Left ventricle myocardium superior (tissue), 1 donor: Measurements from ENCODE around the gene PTPRN2. TPM values are rescaled to one million over a fixed set of nuclear protein-coding genes. Genes with fewer than 3 reads are reported as not detected.

Experiments
- ATAC-seq: fragments of 200-7000 bp; cut with Tn5 transposase; one replicate; pipeline ENCODE4 v1.9.1; 2020; ENCODE audit warnings: mild to moderate bottlenecking, moderate library complexity
- DNase-seq: peaks from one replicate; pipeline ENCODE4 v3.0.0-alpha.2; 2020
- intact Hi-C: fragments of 100-400 bp; cut with micrococcal nuclease; formaldehyde crosslinking; loops from one replicate; pipeline ENCODE4 v1.11.0; 2022
- total RNA-seq: library from RNA; stranded (reverse); fragmentation: NEBNext Ultra II Directional; extraction: Animal tissue kit (Norgen Biotek cat#: 25700); gene quantifications from one replicate; pipeline ENCODE4 v1.2.1, GENCODE V29; 2021
- donor health status: DM: no; HTN: yes; CAD: no; lungs with severe emphysema.

PTPRN2 gene
- total RNA-seq, 1 donor from 2014 or later = 1.3 TPM

GRCh38 chr7:158266426-158266816 is 321.2 kb downstream of the PTPRN2 start:
- ATAC-seq (no peak), DNase-seq (peak; percentile 4)
- intact Hi-C loops = no loop called here

- intact Hi-C loops = no loop called here
- peak; percentile 7 for DNase-seq
- no peak for ATAC-seq
These were observed 321.9 kb downstream of the PTPRN2 start for GRCh38 chr7:158265743-158266080.

GRCh38 chr7:158264881-158265742 is 322.5 kb downstream of the PTPRN2 start:
- DNase-seq (peak; percentile 27), ATAC-seq (no peak)
- intact Hi-C loops = no loop called here

DNA sequence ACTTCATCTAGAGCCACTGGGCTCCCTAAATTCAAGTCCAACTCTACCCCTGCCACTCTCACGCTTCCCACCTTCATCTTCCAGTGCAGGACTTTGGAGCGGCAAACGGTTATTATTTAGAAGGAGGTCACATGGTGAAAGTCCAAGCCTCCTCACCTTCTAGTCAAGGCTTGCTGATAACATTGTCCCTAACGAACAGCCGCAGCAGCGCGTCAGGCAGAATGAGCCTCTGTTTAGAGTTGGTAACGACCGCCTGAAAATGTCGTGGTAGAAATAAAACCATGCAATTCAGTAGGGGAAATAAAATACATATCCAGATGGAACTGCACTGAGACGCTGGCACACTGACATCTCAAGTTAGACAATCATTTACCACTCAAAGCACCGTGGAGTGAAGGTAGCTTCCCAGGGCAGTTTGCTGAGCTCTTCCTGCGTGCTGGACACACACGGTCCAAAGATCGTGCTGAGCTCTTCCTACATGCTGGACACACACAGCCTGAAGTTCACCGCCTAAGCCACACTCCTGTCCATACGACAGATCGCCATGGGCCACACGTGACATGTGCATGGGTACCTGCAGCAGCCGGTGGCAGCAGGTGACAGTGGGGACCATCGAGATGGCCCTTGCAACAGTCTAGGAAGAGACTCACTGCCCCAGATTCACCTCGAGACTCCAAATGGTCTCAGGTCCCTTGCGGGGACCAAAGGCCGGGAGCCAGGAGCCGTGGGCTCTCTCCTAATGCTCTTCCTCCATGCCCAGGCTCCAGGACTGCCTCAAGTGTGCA is 323.5 kb downstream of the PTPRN2 start:
- peak; percentile 12 for DNase-seq
- intact Hi-C loops = no loop called here
- no peak for ATAC-seq

DNA sequence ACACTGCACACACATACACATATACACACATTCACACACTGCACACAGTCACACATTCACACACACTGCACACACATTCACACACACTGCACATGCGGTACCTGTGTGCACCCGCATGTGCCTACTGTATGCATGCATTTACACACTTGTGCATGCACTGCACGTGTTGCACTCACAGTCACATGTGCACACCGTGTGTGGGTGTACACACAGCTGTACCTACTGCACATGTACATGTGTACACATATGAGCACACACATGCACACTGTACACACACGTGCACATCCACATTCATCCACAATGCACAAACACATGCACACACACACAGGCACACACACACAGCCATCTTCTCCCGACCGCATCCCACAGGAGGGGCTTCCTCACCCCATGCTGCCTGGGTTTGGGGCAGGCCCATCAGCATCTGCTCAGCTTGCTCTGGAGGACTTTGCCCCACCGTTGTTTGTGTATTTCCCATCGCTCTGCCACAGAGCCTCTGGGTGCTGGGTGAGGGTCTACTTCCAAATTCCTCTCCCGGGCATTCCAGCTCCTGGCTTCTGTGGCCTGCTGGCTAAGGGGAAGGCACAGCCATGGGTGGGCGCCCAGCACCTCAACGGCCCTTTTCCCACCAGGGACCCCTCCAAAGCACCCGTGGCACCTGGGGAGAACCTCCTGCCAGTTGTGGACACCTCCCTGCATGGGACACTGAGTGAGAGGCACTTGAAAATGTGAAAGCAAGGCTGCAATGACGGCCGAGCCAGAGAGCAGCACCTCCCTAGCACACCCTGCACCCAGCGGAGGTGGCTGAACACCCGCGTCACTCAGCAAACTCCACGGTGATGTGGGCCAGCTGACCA is 324.3 kb downstream of the PTPRN2 start:
- DNase-seq (peak; percentile 13), ATAC-seq (no peak)
- intact Hi-C loops = no loop called here

GRCh38 chr7:158262284-158263109 is 325.1 kb downstream of the PTPRN2 start:
- ATAC-seq = no peak
- DNase-seq = no peak
- intact Hi-C loops = no loop called here

DNA sequence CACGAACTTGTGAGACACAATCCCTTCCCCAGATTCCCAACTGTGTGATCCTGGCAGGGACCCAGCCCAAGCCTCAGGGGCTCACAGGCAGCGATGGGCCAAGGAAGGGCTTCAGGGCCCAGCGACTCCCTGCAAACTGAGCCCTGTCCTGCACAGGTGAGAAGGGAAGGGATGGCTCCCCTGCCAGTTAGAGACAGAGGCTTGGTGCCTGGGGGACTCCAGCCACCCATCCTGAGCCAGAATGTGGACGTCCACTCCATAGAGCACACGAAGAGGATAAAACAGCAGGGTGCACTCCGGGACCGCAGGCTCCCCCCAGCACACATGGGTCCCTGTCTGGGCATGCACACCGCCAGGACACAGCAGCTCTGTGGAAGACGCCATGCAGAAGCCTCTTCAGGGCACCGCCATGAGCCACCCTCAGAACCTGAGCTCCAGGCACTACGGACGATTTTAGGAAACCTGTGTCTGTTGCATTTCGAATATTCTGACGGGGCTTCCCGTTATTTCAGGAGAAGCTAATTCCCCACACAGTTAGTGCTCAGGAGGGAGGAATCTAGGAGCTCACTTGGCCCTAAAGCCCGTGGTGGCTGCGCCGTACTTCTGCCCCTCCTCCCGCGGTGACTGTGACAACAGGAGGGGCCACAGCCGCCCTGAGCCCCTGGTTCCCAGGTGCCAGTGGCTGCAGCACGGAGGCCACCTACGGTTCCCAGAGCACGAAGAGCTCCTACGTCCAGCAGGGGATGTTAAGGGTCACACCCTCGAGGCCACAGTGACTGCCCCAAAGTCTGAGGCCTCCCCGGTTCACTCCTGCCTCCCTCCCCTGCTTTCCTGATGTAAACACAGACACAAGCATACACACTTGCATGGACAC is 326.0 kb downstream of the PTPRN2 start:
- ATAC-seq = no peak
- peak; percentile 7 for DNase-seq
- intact Hi-C loops = no loop called here

GRCh38 chr7:158260567-158261361 is 326.9 kb downstream of the PTPRN2 start:
- ATAC-seq = no peak
- intact Hi-C loops = no loop called here

DNA sequence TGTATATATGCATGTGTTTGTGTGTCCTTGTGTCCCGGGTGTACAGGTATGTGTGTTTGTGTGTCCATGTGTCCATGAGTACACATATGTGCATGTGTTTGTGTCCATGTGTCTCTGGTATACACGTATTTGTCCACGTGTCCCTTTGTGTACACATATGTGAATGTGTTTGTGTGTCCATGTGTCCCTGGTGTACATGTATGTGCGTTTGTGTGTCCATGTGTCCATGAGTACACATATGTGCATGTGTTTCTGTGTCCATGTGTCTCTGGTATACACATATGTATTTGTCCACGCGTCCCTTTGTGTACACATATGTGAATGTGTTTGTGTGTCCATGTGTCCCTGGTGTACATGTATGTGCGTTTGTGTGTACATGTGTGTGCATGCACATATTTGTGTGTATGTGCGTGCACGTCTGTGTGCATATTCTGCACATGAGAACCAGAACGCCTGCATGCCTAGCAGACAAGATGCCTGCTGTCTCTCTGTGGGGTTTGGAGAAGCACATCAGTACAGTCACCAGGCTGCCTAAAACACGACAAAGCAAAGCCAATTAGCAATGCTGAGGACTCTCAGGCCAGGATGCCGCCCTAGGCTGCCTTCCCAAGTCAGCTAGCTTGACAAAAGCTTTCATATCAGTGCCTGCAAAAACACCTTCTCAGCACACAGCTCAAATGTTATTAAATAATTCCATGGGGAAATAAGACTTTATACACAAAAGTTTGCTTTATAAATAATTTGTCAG is 327.8 kb downstream of the PTPRN2 start:
- intact Hi-C loops = no loop called here
- DNase-seq = no peak
- no peak for ATAC-seq

More at GRCh38 chr7:158260567-158261361, 326.9 kb downstream of the PTPRN2 start:
- DNase-seq = peak; percentile 10

GRCh38 chr7:158259141-158259540 is 328.5 kb downstream of the PTPRN2 start:
- peak; percentile 13 for DNase-seq
- intact Hi-C loops = no loop called here
- ATAC-seq = no peak

DNA sequence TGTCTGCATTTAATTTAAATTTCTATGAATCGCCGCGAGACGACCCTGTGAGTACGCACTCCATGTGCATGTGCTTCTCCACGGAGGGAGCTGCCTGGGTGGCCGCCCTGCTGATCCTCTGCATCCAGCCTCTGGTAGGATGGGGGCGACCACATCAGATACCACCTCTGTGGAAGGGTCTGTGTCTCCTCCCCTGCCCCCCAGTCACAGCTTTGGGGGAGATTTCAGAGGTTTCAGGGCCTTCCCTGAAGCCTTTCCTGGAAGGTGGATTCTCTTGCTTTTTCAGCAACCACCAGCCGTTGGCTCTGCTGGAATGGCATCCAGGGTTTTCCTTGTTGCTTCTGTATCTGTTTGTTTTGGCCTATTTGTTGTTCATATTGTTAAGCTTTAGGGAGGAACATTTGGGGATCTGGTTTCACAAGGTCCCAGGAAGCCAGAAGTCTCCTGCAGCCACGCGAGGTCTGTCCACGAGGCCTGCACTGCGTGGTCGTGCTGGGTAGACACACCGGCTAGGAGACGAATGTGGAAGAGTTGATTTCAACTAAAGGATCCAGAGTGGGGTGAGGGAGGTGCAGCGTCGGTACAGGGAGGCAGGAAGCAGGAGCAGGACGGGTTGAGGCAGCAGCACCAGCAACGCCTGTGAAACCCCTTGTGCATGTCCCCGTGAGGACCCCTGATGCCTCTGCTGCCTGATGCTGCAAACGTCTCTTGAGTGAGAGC is 329.1 kb downstream of the PTPRN2 start:
- intact Hi-C loops = no loop called here
- ATAC-seq (no peak), DNase-seq (peak; percentile 14)

DNA sequence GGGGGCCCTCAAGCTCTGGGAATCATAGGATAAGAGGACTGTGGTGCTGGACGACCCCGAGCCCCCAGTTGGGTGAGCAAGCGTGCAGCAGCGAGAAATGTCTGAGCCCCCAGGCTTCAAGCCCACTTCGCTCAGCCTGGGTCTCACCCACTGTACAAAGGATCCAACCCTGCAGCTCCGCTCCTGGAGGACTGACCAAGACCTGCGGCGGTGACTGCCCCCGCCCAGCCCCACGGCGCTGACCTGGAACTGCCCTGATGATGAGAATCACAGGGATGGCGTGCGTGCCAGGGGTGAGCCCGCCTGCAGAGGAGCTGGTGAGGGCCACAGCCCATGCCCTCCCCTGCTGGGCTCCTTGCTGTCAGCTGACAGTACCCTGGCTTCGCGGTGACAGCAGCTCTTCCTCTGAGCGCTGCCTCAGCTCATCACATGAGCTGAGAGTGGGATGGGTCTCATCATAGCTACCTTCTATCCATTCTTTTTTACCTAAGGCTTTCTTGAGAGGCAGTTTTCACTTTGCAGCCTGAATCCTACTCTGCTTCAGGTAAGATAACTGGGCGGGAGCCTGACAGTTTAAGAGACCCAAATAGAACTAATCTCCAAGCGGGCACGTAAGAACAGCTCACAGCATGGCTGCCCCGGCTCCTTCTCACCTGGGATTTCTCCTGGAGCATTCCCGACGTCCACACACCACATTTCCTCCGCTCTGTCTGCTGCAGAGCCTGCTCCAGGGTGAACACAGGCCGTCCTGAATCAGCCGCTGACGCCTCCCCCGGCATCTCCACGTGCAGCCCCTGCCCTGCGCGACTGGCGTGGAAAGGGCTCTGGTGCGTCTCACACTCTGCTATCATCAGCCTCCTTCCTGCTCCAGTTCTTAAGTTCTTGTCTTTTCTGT is 329.9 kb downstream of the PTPRN2 start:
- no peak for ATAC-seq
- intact Hi-C loops = no loop called here
- peak; percentile 10 for DNase-seq

GRCh38 chr7:158257001-158257400 is 330.6 kb downstream of the PTPRN2 start:
- DNase-seq = peak; percentile 10
- ATAC-seq = no peak
- intact Hi-C loops = no loop called here

DNA sequence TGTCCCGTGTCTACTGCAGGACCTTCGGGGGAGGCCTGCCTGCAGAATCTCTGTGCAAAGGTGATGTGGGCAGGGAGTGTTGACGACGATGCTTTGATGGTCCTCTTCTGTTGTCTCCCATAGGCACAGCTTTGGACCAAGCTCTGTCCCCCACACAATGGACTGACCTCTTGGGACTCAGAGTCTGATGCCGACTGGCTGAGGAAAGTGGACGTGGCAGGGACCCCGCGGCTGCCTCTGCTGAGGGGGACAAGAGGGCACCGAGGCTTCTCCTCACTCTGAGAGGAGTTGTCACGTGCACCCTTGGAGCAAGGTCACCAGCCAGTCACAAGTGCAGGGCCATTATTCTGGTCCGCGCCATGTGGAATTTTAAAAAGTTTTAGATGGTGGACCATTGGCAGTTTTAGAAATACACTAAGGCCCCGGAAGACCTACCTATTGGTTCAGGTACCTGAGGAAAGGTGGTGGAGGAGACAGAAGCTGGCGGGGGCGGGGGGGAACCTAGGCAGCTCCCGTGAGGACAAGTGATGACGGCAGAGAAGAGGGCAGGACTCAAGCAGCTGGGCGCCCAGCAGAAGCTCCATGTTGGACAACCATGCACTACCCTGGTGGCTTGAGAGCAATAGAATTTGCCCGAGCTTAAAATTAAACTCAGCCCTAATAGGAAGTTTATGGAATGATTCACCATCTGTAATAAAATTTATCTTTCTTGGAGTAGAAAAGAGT is 331.4 kb downstream of the PTPRN2 start:
- DNase-seq = peak; percentile 1
- intact Hi-C loops = no loop called here
- no peak for ATAC-seq
